Transverse colon (tissue), 4 donors: ENCODE measurements around the gene THADA. TPM values are rescaled to one million over a fixed set of nuclear protein-coding genes. Genes with fewer than 3 reads are reported as not detected.
"Not testable (repeated sequence)": the region's sequence is repeated elsewhere in the genome, so short reads cannot be mapped to it uniquely, and the experiment has no call there.

Experiments
- DNase-seq: peaks from one replicate; pipeline ENCODE4 v3.0.0-alpha.2; 2019
- H3K27ac ChIP-seq, 4 donors: fragments of 200-600 bp; sonication (generic); 2 replicates each; pipeline ENCODE4 v1.5.1; 2016 to 2018; ENCODE audit warnings: inconsistent platforms in 4 of 4
- H3K27me3 ChIP-seq: fragments of 200-600 bp; sonication (generic); 2 replicates; pipeline ENCODE4 v1.5.1; 2017; ENCODE audit warnings: inconsistent platforms
- H3K36me3 ChIP-seq, 4 donors: fragments of 200-600 bp; sonication (generic); 2 replicates each; pipeline ENCODE4 v1.5.1; 2017 to 2019; ENCODE audit warnings: inconsistent platforms in 4 of 4
- H3K4me1 ChIP-seq, 4 donors: fragments of 200-600 bp; sonication (generic); 2 replicates each; pipeline ENCODE4 v1.5.1; 2017 to 2020; ENCODE audit warnings: inconsistent platforms in 4 of 4
- H3K4me3 ChIP-seq, 4 donors: fragments of 200-600 bp; sonication (generic); 1 replicate in 1 of 4; 2 replicates in 3 of 4; pipeline versions ENCODE4 v1.5.1 to v1.6.1; 2017 to 2019; ENCODE audit warnings: inconsistent platforms in 4 of 4
- H3K9me3 ChIP-seq, 2 donors: fragments of 200-600 bp; sonication (generic); 2 replicates each; pipeline ENCODE4 v1.5.1; 2017 to 2019; ENCODE audit warnings: inconsistent platforms in 2 of 2
- EP300 ChIP-seq: sonication (generic); formaldehyde crosslinking; IDR thresholded peaks from one replicate; pipeline ENCODE4 v1.6.1; 2017; ENCODE audit warnings: antibody characterized with exemption, low read depth
- POLR2A ChIP-seq: fragments of 450-650 bp; IDR thresholded peaks from one replicate; pipeline ENCODE4 v1.6.1; 2016; ENCODE audit warnings: antibody characterized with exemption, mild to moderate bottlenecking, moderate library complexity
- POLR2AphosphoS5 ChIP-seq, 3 donors: sonication (generic); formaldehyde crosslinking; IDR thresholded peaks; one replicate each; pipeline ENCODE4 v1.6.1; 2016; ENCODE audit warnings: antibody characterized with exemption in 3 of 3
- WGBS, 2 donors: methylation state at CpG; one replicate each; pipeline ENCODE4 v1.1.5; 2018; ENCODE audit warnings: low coverage in 1 of 2; 5-methylcytosine and 5-hydroxymethylcytosine counted together
- in situ Hi-C, 4 donors: fragments of 200-750 bp; cut with MboI; loops; one replicate each; pipeline versions ENCODE4 v1.15.0 to v1.15.1; 2017; ENCODE audit warnings: low sequenced_read_pairs in 3 of 4, low pct_ligation_motif_present in 1 of 4, low pct_unique_long_range_greater_than_20kb in 1 of 4
- intact Hi-C: fragments of 100-400 bp; cut with DNase I; formaldehyde crosslinking; loops from one replicate; pipeline ENCODE4 v1.15.1; 2023; ENCODE audit warnings: low total_unique reads
- total RNA-seq, 4 donors: library from RNA; depleted of rRNA; stranded (reverse); fragments of >200 nt; gene quantifications; one replicate each; pipeline ENCODE4 v1.1.0, GENCODE V29; 2016
- TF ChIP-seq, protein P1 (sequence below), 5 experiments: fragments of 200-600 bp in 3 of 5; fragments of 450-650 bp in 2 of 5; sonication (generic) in 3 of 5; IDR thresholded peaks; 1 replicate in 2 of 5; 2 replicates in 3 of 5; pipeline ENCODE4 v1.5.1; 2016 to 2017; ENCODE audit warnings: antibody characterized with exemption in 5 of 5, inconsistent platforms in 3 of 5, mild to moderate bottlenecking in 2 of 5, moderate library complexity in 1 of 5

THADA gene
- total RNA-seq, 4 donors from 2014 or later, result 21.7 to 78.6 (median 28.1) TPM

DNA sequence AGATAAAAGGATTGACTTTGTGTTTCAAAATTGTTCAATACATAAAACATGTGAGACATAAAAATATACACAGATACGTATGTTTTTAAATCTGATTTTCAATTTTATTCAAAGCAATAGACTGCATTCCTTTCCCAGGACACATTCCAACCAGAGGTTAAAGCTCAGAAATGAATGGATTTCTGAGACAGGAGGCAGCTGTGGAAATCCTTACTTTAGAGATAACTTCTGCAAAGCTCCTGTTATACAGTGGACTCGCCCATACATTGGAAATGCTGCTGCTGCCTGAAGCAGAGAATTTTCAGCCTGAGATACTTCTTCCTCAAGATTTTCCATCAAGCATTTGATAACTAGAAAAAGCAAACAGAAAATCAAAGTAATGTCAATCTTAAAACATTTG, 43.8 kb downstream of the THADA start:
- in situ Hi-C loops, result loop anchor here in 2 of 4 donors (25.0 kb wide), 1 partner anchor 715 kb away; no protein-coding TSS in a partner anchor
- Histone ChIP-seq H3K4me3 (no peak overlapping the region), H3K27ac (no peak overlapping the region), H3K36me3 (peaks cover 0 to 32% (median 8%) of the 10 kb centered on the region in 4 donors), H3K9me3 (no peaks in the 10 kb centered on the region), H3K4me1 (no peaks in the 10 kb centered on the region), H3K27me3 (no peaks in the 10 kb centered on the region)
- DNase-seq, result no peak
- 93 to 97% methylated on average over 2 of the region's 2 CpGs for WGBS, 2 donors
- TF ChIP-seq POLR2A (no peak), EP300 (no peak), POLR2AphosphoS5 (IDR thresholded peaks at IDR 0.05) (no peak)
- TF ChIP-seq, protein P1, sequence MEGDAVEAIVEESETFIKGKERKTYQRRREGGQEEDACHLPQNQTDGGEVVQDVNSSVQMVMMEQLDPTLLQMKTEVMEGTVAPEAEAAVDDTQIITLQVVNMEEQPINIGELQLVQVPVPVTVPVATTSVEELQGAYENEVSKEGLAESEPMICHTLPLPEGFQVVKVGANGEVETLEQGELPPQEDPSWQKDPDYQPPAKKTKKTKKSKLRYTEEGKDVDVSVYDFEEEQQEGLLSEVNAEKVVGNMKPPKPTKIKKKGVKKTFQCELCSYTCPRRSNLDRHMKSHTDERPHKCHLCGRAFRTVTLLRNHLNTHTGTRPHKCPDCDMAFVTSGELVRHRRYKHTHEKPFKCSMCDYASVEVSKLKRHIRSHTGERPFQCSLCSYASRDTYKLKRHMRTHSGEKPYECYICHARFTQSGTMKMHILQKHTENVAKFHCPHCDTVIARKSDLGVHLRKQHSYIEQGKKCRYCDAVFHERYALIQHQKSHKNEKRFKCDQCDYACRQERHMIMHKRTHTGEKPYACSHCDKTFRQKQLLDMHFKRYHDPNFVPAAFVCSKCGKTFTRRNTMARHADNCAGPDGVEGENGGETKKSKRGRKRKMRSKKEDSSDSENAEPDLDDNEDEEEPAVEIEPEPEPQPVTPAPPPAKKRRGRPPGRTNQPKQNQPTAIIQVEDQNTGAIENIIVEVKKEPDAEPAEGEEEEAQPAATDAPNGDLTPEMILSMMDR (IDR thresholded peaks at IDR 0.05), result no peak
- intact Hi-C loops, result no loop called here

DNA sequence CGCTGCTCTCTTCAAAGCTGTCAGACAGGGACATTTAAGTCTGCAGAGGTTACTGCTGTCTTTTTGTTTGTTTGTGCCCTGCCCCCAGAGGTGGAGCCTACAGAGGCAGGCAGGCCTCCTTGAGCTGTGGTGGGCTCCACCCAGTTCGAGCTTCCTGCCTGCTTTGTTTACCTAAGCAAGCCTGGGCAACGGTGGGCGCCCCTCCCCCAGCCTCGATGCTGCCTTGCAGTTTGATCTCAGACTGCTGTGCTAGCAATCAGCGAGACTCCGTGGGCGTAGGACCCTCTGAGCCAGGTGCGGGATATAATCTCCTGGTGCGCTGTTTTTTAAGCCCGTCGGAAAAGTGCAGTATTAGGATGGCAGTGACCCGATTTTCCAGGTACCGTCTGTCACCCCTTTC, 47.5 kb downstream of the THADA start:
- H3K9me3 ChIP-seq, DNase-seq, H3K27ac ChIP-seq, H3K27me3 ChIP-seq, in situ Hi-C loops, H3K4me3 ChIP-seq, H3K4me1 ChIP-seq: not testable (repeated sequence)
- H3K36me3 ChIP-seq, result peaks cover 0 to 15% (median 6%) of the 10 kb centered on the region in 4 donors
- intact Hi-C loops, result loop anchor here (10.0 kb wide), 1 partner anchor 324 kb away; the partner anchor contains the start of gene ZFP36L2
- 93% methylated on average over 9 of the region's 14 CpGs; no CpG with 5 or more reads in 1 of the 2 donors for WGBS, 2 donors

DNA sequence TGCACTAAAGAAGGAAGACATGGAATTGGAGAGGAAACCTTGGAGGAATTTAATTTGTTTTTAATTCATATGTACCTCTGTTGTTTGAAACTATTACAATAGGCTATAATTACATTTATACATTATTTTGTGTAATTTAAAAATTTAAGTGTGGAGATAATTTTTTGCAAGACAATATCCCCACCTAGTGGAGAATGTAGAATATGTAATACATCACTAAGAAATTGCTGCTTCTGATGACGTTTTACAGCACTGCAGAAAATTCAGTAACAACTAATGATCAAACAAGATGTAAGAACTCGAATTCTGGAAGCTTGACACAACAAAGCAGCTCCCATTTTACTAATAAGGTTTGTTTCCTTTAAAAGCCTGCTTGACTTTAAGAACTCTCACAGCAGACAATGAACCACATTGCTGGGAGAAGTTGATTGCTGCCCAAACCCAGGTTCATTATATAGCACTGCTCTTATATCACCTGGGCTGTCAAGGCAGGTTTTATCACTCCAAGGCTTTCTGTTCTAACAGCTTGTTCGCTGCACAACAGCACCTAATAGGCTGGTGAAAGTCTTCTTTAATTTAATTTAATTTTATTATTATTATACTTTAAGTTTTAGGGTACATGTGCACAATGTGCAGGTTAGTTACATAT, 53.4 kb downstream of the THADA start:
- WGBS, 2 donors, result 11 to 13% methylated on average over 3 of the region's 3 CpGs
- intact Hi-C loops, result loop anchor here (10.0 kb wide), 1 partner anchor 318 kb away; the partner anchor contains the start of gene ZFP36L2

DNA sequence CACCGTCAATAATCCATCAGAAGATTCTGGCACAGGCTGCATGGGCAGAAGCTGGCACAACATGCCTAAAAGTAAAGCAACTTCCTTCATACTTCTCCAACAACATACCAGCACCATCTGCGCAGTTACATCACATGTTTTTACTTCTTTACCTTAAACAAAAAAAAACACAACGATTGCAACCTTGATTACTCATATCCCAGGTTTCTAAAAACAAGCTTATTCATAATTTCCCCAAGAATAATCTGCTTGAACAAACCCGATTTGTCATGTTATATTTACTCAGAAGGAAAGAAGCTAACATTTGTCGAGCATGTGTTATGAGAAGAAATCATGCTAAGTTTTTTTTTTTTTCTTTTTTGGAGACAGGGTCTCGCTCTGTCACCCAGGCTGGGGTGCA, 54.7 kb downstream of the THADA start:
- H3K4me3 ChIP-seq, result no peak overlapping the region
- H3K36me3 ChIP-seq, result no peaks in the 10 kb centered on the region
- H3K9me3 ChIP-seq, result no peaks in the 10 kb centered on the region
- H3K27me3 ChIP-seq, result no peaks in the 10 kb centered on the region
- TF ChIP-seq, protein P1 (IDR thresholded peaks at IDR 0.05), result no peak
- TF ChIP-seq EP300, result no peak
- no peak for TF ChIP-seq POLR2AphosphoS5 (IDR thresholded peaks at IDR 0.05)
- no peak for TF ChIP-seq POLR2A
- 74 to 80% methylated on average over 6 of the region's 6 CpGs for WGBS, 2 donors
- in situ Hi-C loops, result no loop called here
- H3K4me1 ChIP-seq, result peaks cover 0 to 27% (median 12%) of the 10 kb centered on the region in 4 donors
- intact Hi-C loops, result loop anchor here (10.0 kb wide), 1 partner anchor 316 kb away; the partner anchor contains the start of gene ZFP36L2
- no peak for DNase-seq
- peak overlapping the region; percentile 53 to 75 (median 57) for H3K27ac ChIP-seq

More for the DNA sequence above, 53.4 kb downstream of the THADA start:
- in situ Hi-C loops, result no loop called here
- no peaks in the 10 kb centered on the region for H3K27me3 ChIP-seq
- DNase-seq, result no peak
- no peaks in the 10 kb centered on the region for H3K9me3 ChIP-seq
- peak overlapping the region in 1 of 4 donors; percentile 10 for H3K27ac ChIP-seq
- TF ChIP-seq, protein P1 (IDR thresholded peaks at IDR 0.05), result peak; percentile 60 to 74 (median 63)
- TF ChIP-seq POLR2AphosphoS5 (IDR thresholded peaks at IDR 0.05), result no peak
- H3K4me3 ChIP-seq, result no peak overlapping the region
- no peaks in the 10 kb centered on the region for H3K36me3 ChIP-seq
- H3K4me1 ChIP-seq, result peaks cover 0 to 27% (median 10%) of the 10 kb centered on the region in 4 donors
